K562 (cell line): ENCODE results near the gene ARMC6. TPM values are rescaled to one million over a fixed set of nuclear protein-coding genes. Genes with fewer than 3 reads are reported as not detected.
A peak's percentile ranks its signal among the peaks of the same experiment; 100 is the strongest.

Experiments
- BCLAF1 ChIP-seq, 2 experiments: fragments of 450-650 bp in 1 of 2; IDR thresholded peaks; 2 replicates each; pipeline ENCODE4 v1.6.1; 2011 to 2017; ENCODE audit warnings: low read depth in 2 of 2, antibody characterized with exemption in 1 of 2, borderline replicate concordance in 1 of 2, low read length in 1 of 2, mild to moderate bottlenecking in 1 of 2, mixed read lengths in 1 of 2; ENCODE audit not compliant: control insufficient read depth in 1 of 2
- CSDE1 ChIP-seq, 2 experiments: fragments of 450-650 bp; IDR thresholded peaks; 2 replicates each; pipeline ENCODE4 v1.6.1; 2016; ENCODE audit warnings: mild to moderate bottlenecking in 1 of 2
- GABPB1 ChIP-seq: sonication (generic); formaldehyde crosslinking; IDR thresholded peaks from 2 replicates; pipeline ENCODE4 v1.8.0; 2022; ENCODE audit warnings: mild to moderate bottlenecking, missing genetic modification reagents
- GABPB2 ChIP-seq: fragments of 250-450 bp; sonication (Bioruptor Pico); conservative IDR thresholded peaks from 2 replicates; pipeline ENCODE4 v1.5.1; 2021; ENCODE audit warnings: mild to moderate bottlenecking
- HOMEZ ChIP-seq: fragments of 250-450 bp; sonication (Bioruptor Pico); IDR thresholded peaks from 2 replicates; pipeline ENCODE4 v1.4.0; 2020; ENCODE audit warnings: mild to moderate bottlenecking, moderate library complexity
- MCM5 ChIP-seq: fragments of 450-650 bp; IDR thresholded peaks from 2 replicates; pipeline ENCODE4 v1.6.1; 2016; ENCODE audit warnings: low read depth
- MLLT1 ChIP-seq, 2 experiments: fragments of 450-650 bp; IDR thresholded peaks; 2 replicates each; pipeline ENCODE4 v1.6.1; 2016
- MYC ChIP-seq, 2 experiments: fragments of 250-450 bp in 1 of 2; sonication (Bioruptor Pico) in 1 of 2; IDR thresholded peaks; 2 replicates each; pipeline versions ENCODE4 v1.5.1 to v1.6.1; 2012 to 2021; ENCODE audit warnings: low read depth in 2 of 2, borderline replicate concordance in 1 of 2, improper control_type of control experiment in 1 of 2, low read length in 1 of 2, mild to moderate bottlenecking in 1 of 2, moderate library complexity in 1 of 2
- NFATC3 ChIP-seq: fragments of 450-650 bp; IDR thresholded peaks from 2 replicates; pipeline ENCODE4 v1.6.1; 2017; ENCODE audit warnings: mild to moderate bottlenecking
- NFIC ChIP-seq: fragments of 450-650 bp; IDR thresholded peaks from 2 replicates; pipeline ENCODE4 v1.6.1; 2017; ENCODE audit warnings: mild to moderate bottlenecking, inconsistent platforms
- PCBP2 ChIP-seq: fragments of 200-400 bp; formaldehyde crosslinking; IDR thresholded peaks from 2 replicates; pipeline ENCODE4 v1.6.1; 2018; ENCODE audit warnings: low read length, low read depth, mild to moderate bottlenecking, moderate library complexity; ENCODE audit not compliant: poor library complexity, severe bottlenecking
- RAD21 ChIP-seq, 2 experiments: fragments of 250-450 bp in 1 of 2; fragments of 450-650 bp in 1 of 2; sonication (Bioruptor Pico) in 1 of 2; formaldehyde crosslinking in 1 of 2; IDR thresholded peaks in 1 of 2; conservative IDR thresholded peaks in 1 of 2; 2 replicates each; pipeline versions ENCODE4 v1.4.0 to v1.8.0; 2020 to 2022; ENCODE audit warnings: mild to moderate bottlenecking in 2 of 2, moderate library complexity in 1 of 2
- RFX5 ChIP-seq: IDR thresholded peaks from 2 replicates; pipeline ENCODE4 v1.6.1; 2011; ENCODE audit warnings: low read depth, mild to moderate bottlenecking, improper control_type of control experiment, low read length
- SNRNP70 ChIP-seq: fragments of 200-400 bp; formaldehyde crosslinking; optimal IDR thresholded peaks from 2 replicates; pipeline ENCODE3; 2017; ENCODE audit warnings: low read depth, low read length
- TAF9B ChIP-seq: fragments of 450-650 bp; IDR thresholded peaks from 2 replicates; pipeline ENCODE4 v1.6.1; 2018; ENCODE audit warnings: mild to moderate bottlenecking; ENCODE audit not compliant: partially characterized antibody
- TFE3 ChIP-seq: fragments of 450-650 bp; formaldehyde crosslinking; IDR thresholded peaks from 2 replicates; pipeline ENCODE4 v1.4.0; 2020; ENCODE audit warnings: mild to moderate bottlenecking, mixed read lengths
- ZC3H11A ChIP-seq: IDR thresholded peaks from 2 replicates; pipeline ENCODE4 v1.6.1; 2012; ENCODE audit warnings: low read depth, low read length, improper control_type of control experiment
- polyA plus RNA-seq, 8 experiments: library from polyadenylated mRNA; depleted of rRNA in 4 of 8; stranded (reverse) in 5 of 8; unstranded in 3 of 8; fragments of >200 nt; fragmentation: Nextera tagmentation in 2 of 8; fragmentation: Illumina TruSeq in 1 of 8; extraction: Ambion mirVana in 2 of 8; extraction: Trizol in 1 of 8; gene quantifications; 2 replicates each; pipeline versions ENCODE4 v1.2.1 to v1.2.3, GENCODE V29; 2011 to 2014; ENCODE audit warnings: inconsistent platforms in 1 of 8, missing spikeins in 1 of 8
- total RNA-seq, 7 experiments: library from RNA; depleted of rRNA in 6 of 7; stranded (reverse); fragments of >200 nt in 6 of 7; fragmentation: Illumina TruSeq in 2 of 7; extraction: Trizol in 2 of 7; gene quantifications; 2 replicates each; pipeline versions ENCODE4 v1.2.1 to v1.2.3, GENCODE V29; 2011 to 2021; ENCODE audit warnings: low replicate concordance in 1 of 7
- TF ChIP-seq, protein P1 (sequence below), 2 experiments: fragments of 450-650 bp in 1 of 2; sonication (generic) in 1 of 2; formaldehyde crosslinking in 1 of 2; IDR thresholded peaks in 1 of 2; conservative IDR thresholded peaks in 1 of 2; 2 replicates each; pipeline versions ENCODE4 v1.6.1 to v1.8.1; 2016 to 2023; ENCODE audit warnings: mild to moderate bottlenecking in 2 of 2, moderate library complexity in 2 of 2, inconsistent platforms in 1 of 2, missing genetic modification reagents in 1 of 2

ARMC6 gene
- total and polyA plus RNA-seq, 9 of the 15 experiments (the other 6 are each of a cell fraction or from before 2014, with no cell fraction given) = 2.1 to 93.4 (median 63.6) TPM

DNA sequence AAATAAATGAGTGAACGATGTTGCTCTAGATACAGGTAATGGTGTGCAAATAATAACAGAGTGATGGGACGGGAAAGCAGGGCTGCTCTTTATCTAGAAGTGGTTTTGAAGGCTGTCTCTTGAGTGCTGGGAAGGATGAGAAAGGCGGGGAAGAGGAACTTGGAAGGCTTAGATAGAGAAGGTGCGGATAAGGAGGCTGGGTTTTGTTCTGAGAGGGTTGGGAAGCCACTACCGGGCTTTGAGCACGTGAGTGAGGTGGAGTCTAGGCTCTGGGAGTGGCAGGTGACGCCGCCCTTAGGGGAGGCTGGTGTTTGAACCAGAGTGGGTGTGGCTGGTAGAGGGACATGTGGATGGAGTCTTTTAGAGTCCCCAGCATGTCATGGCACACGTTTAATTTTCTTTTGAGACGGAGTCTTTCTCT, 811 bp downstream of the ARMC6 start (continued):
- TF ChIP-seq HOMEZ (no peak), PCBP2 (no peak), NFIC (no peak), TFE3 (CRISPR knock-in tag) (no peak), MYC (IDR thresholded peaks at IDR 0.05; ENCODE audit: low read depth, low read length) (peak; percentile 68), MYC (CRISPR knock-in tag; IDR thresholded peaks at IDR 0.05; ENCODE audit: borderline replicate concordance, low read depth) (no peak), MCM5 (no peak), SNRNP70 (no peak), GABPB2 (CRISPR knock-in tag) (no peak), RAD21 (CRISPR knock-in tag; conservative IDR thresholded peaks at IDR 0.05 in 1 of 2, IDR thresholded peaks at IDR 0.05 in 1 of 2) (no peak), MLLT1 (IDR thresholded peaks at IDR 0.05) (no peak; a peak in 1 of 4 replicates), ZC3H11A (no peak), BCLAF1 (IDR thresholded peaks at IDR 0.05; ENCODE audit: borderline replicate concordance in 1 of 2, control insufficient read depth in 1 of 2, low read depth in 2 of 2, low read length in 1 of 2) (no peak), TAF9B (no peak), NFATC3 (no peak), GABPB1 (CRISPR knock-in tag) (no peak), RFX5 (no peak), CSDE1 (IDR thresholded peaks at IDR 0.05) (no peak)
- TF ChIP-seq, protein P1, sequence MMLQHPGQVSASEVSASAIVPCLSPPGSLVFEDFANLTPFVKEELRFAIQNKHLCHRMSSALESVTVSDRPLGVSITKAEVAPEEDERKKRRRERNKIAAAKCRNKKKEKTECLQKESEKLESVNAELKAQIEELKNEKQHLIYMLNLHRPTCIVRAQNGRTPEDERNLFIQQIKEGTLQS (IDR thresholded peaks at IDR 0.05) = no peak
- TF ChIP-seq, protein P1 (CRISPR knock-in tag; conservative IDR thresholded peaks at IDR 0.05) = no peak
